MCF 10A (cell line): ENCODE results near the gene RELN. TPM values are rescaled to one million over a fixed set of nuclear protein-coding genes. Genes with fewer than 3 reads are reported as not detected.

Source experiments
- BruUV-seq: library from RNA; stranded (reverse); fragments of 400-500 nt; replicated peaks from 2 replicates; lab custom pipeline; 2021; lab: Mats Ljungman, UMichigan
- CTCF ChIA-PET: fragments of 300-600 bp; sonication (Branson Sonifier 250); formaldehyde crosslinking; extraction: SDS; loops from one replicate; lab custom pipeline; 2021; ENCODE audit warnings: antibody characterized with exemption, inconsistent platforms; lab: Yijun Ruan, JAX
- POLR2A ChIA-PET: fragments of 300-600, 350-650 bp; sonication (Branson Sonifier 250); formaldehyde crosslinking; extraction: SDS; loops from one replicate; lab custom pipeline; 2020; ENCODE audit warnings: antibody characterized with exemption, inconsistent platforms; lab: Yijun Ruan, JAX
- DNase-seq: peaks from one replicate; pipeline ENCODE4 v3.0.0-alpha.2; 2018; ENCODE audit not compliant: unreplicated experiment
- H3K27ac Mint-ChIP-seq: one replicate; pipeline ENCODE4 v1.8.0; 2022; ENCODE audit warnings: mild to moderate bottlenecking, low read depth, mixed read lengths; ENCODE audit not compliant: unreplicated experiment
- H3K27me3 Mint-ChIP-seq: one replicate; pipeline ENCODE4 v1.8.0; 2022; ENCODE audit warnings: mixed read lengths; ENCODE audit not compliant: insufficient read depth, unreplicated experiment
- H3K36me3 Mint-ChIP-seq: one replicate; pipeline ENCODE4 v1.8.0; 2022; ENCODE audit warnings: mild to moderate bottlenecking, moderate library complexity, mixed read lengths; ENCODE audit not compliant: insufficient read depth, unreplicated experiment
- H3K4me1 Mint-ChIP-seq: one replicate; pipeline ENCODE4 v1.8.0; 2022; ENCODE audit warnings: mixed read lengths; ENCODE audit not compliant: insufficient read depth, unreplicated experiment
- H3K4me3 Mint-ChIP-seq: one replicate; pipeline ENCODE4 v1.8.0; 2022; ENCODE audit warnings: mild to moderate bottlenecking, moderate library complexity, mixed read lengths; ENCODE audit not compliant: unreplicated experiment
- H3K9me3 Mint-ChIP-seq: one replicate; pipeline ENCODE4 v1.8.0; 2022; ENCODE audit warnings: mixed read lengths; ENCODE audit not compliant: unreplicated experiment
- intact Hi-C: fragments of 100-400 bp; cut with micrococcal nuclease; formaldehyde crosslinking; loops from 2 replicates; pipeline ENCODE4 v1.14.1; 2022
- total RNA-seq: library from RNA; stranded (reverse); gene quantifications from 2 replicates; pipeline ENCODE4 v1.2.3, GENCODE V29; 2022
- TF ChIP-seq, protein P1 (sequence below): fragments of 200-600 bp; IDR thresholded peaks from one replicate; pipeline ENCODE4 v1.8.0; 2022; ENCODE audit warnings: antibody characterized with exemption, mild to moderate bottlenecking; ENCODE audit not compliant: unreplicated experiment

Gene RELN
- total RNA-seq, 1 experiment from 2014 or later, result not detected

GRCh38 chr7:103462358-103462757 is 527.1 kb downstream of the RELN start:
- H3K9me3 Mint-ChIP-seq, result no peaks in the 10 kb centered on the region
- TF ChIP-seq, protein P1, sequence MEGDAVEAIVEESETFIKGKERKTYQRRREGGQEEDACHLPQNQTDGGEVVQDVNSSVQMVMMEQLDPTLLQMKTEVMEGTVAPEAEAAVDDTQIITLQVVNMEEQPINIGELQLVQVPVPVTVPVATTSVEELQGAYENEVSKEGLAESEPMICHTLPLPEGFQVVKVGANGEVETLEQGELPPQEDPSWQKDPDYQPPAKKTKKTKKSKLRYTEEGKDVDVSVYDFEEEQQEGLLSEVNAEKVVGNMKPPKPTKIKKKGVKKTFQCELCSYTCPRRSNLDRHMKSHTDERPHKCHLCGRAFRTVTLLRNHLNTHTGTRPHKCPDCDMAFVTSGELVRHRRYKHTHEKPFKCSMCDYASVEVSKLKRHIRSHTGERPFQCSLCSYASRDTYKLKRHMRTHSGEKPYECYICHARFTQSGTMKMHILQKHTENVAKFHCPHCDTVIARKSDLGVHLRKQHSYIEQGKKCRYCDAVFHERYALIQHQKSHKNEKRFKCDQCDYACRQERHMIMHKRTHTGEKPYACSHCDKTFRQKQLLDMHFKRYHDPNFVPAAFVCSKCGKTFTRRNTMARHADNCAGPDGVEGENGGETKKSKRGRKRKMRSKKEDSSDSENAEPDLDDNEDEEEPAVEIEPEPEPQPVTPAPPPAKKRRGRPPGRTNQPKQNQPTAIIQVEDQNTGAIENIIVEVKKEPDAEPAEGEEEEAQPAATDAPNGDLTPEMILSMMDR, result no peak
- no peak overlapping the region for H3K27ac Mint-ChIP-seq
- no peaks in the 10 kb centered on the region for H3K4me1 Mint-ChIP-seq
- peaks cover 27% of the 10 kb centered on the region for H3K27me3 Mint-ChIP-seq
- H3K36me3 Mint-ChIP-seq, result no peaks in the 10 kb centered on the region
- POLR2A ChIA-PET, result no interaction called here
- no peak overlapping the region for H3K4me3 Mint-ChIP-seq
- CTCF ChIA-PET, result interaction anchor here (0.6 to 1.0 kb wide), 2 partner anchors 8 to 18 kb away, joined by 3 to 6 read pairs; no protein-coding TSS in a partner anchor
- no TSS peak for BruUV-seq
- DNase-seq, result no peak
- intact Hi-C loops, result no loop called here

DNA sequence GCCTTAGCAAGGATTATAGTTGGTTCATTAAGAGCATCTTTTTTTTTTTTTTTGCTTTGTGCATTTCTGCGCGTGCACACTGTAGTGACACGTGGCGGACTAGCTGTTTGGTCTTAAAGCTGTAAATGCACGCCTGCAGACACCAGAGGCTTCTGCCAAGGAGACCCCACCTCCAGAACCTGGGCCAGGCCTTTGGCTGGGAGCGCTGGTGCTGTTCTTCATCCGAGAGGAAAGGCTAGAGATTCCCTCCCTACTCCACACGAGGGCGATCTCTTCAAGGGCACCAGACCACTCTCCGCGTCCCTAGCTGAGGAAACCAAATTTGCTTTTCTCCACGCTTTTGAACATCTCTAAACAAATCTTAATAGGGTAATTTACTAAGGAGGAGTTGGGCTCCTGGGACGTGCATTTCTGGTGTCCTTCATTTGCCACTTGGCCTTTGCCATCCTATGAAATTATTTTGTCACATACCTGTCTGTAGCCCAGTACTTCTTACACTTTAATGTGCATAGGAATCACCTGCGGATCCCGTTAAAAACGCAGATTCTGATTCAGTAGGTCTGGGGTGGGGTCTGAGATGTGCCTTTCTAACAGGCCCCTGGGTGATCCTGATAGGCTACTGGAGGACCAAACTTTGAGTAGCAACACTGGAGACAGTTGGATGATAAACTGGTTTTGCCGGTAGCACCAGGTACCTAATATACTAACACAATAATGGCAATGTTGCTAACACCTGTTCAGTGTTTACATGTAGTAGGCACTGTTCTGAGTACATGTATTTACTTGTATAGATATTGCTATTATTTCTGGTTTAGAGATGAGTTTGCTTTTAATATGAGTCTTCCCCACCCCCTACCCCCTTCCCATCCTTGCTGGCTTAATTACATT is 542.1 kb downstream of the RELN start:
- POLR2A ChIA-PET, result no interaction called here
- intact Hi-C loops, result loop anchor here (5.0 kb wide), 1 partner anchor 1470 kb away; no protein-coding TSS in a partner anchor
- Mint-ChIP-seq H3K27ac (no peak overlapping the region), H3K9me3 (peaks cover 12% of the 10 kb centered on the region), H3K4me3 (no peak overlapping the region), H3K36me3 (no peaks in the 10 kb centered on the region), H3K4me1 (no peaks in the 10 kb centered on the region), H3K27me3 (peaks cover 81% of the 10 kb centered on the region)
- DNase-seq, result peak; percentile 65
- TF ChIP-seq, protein P1, result peak; percentile 65
- BruUV-seq, result no TSS peak
- CTCF ChIA-PET, result interaction anchor here (0.6 to 1.4 kb wide), 16 partner anchors 9 to 1623 kb away, joined by 3 to 7 read pairs (median 3); no protein-coding TSS in a partner anchor

- Mint-ChIP-seq H3K4me1 (no peaks in the 10 kb centered on the region), H3K27ac (no peak within 1 kb of the TSS), H3K27me3 (peaks cover 81% of the 10 kb centered on the region), H3K36me3 (no peaks in the 10 kb centered on the region), H3K9me3 (peaks cover 2% of the 10 kb centered on the region), H3K4me3 (no peak within 1 kb of the TSS)
- TF ChIP-seq, protein P1, result no peak
- ChIA-PET POLR2A (no interaction called here), CTCF (interaction anchor here (0.5 to 1.5 kb wide), 7 partner anchors 10 to 1466 kb away, joined by 3 to 7 read pairs (median 5); no protein-coding TSS in a partner anchor)
- no TSS peak for BruUV-seq
- intact Hi-C loops, result loop anchor here (5.0 kb wide), 1 partner anchor 1471 kb away; no protein-coding TSS in a partner anchor
- DNase-seq, result no peak
Measured at GRCh38 chr7:103446049-103446520, 543.4 kb downstream of the RELN start, which contains the start of gene SLC26A5. SLC26A5 (minus strand) TSS chr7:103446207; CDS start chr7:103421514, 24,693 bp downstream.
